ENCODE measurements around the gene LONP2. TPM values are rescaled to one million over a fixed set of nuclear protein-coding genes. Genes with fewer than 3 reads are reported as not detected.

Gene LONP2
- total and polyA plus RNA-seq, 10 of the 15 experiments (the other 5 are each of a cell fraction or from before 2014, with no cell fraction given), result 8.3 to 48.0 (median 34.8) TPM

- no peak for TF ChIP-seq SMAD5 (IDR thresholded peaks at IDR 0.05; ENCODE audit: low read depth)
- TF ChIP-seq MEF2B (IDR thresholded peaks at IDR 0.05; ENCODE audit: partially characterized antibody, poor library complexity, severe bottlenecking), result no peak
- TF ChIP-seq CBX5 (IDR thresholded peaks at IDR 0.05; ENCODE audit: low read depth), result no peak
- no peak for TF ChIP-seq ETV6 (conservative IDR thresholded peaks at IDR 0.05 in 1 of 2, IDR thresholded peaks at IDR 0.05 in 1 of 2; ENCODE audit: borderline replicate concordance in 1 of 2, low read depth in 1 of 2)
- TF ChIP-seq FOXK2 (IDR thresholded peaks at IDR 0.05), result no peak
- TF ChIP-seq CREM (IDR thresholded peaks at IDR 0.05; ENCODE audit: low read depth), result no peak
- TF ChIP-seq TAF1 (IDR thresholded peaks at IDR 0.05; ENCODE audit: borderline replicate concordance, low read depth, low read length), result no peak
- no peak for TF ChIP-seq JUND (IDR thresholded peaks at IDR 0.05; ENCODE audit: low read depth, low read length)
- 0 out of 2 replicates have a peak, but pooled peaks have one; percentile 10 for TF ChIP-seq ZNF384 (IDR thresholded peaks at IDR 0.05; ENCODE audit: borderline replicate concordance, low read depth, low read length)
- no peak for TF ChIP-seq SMARCA5 (IDR thresholded peaks at IDR 0.05)
Observed at GRCh38 chr16:48318630-48319029, 74.5 kb downstream of the LONP2 start (continued).

- no peak overlapping the region for H3K4me3 ChIP-seq
- 94% methylated on average over 2 of the region's 2 CpGs for WGBS (ENCODE audit: insufficient coverage, insufficient replicate concordance, low lambda C conversion rate, missing lambda C conversion rate)
- ChIA-PET SMC1A (ENCODE audit: uncharacterized antibody, unreplicated experiment) (interaction anchor here (0.8 to 1.0 kb wide), 2 partner anchors 10 kb away, joined by 3 read pairs; no protein-coding TSS in a partner anchor), RAD21 (ENCODE audit: unreplicated experiment) (interaction anchor here (1.2 to 2.6 kb wide), 2 partner anchors 34 to 302 kb away, joined by 3 to 7 read pairs; no protein-coding TSS in a partner anchor), POLR2A (no interaction called here), CTCF (interaction anchor here (1.1 to 1.3 kb wide), 4 partner anchors 15 to 309 kb away, joined by 3 to 5 read pairs (median 3); no protein-coding TSS in a partner anchor)
- no peak overlapping the region for H3K4me2 ChIP-seq (ENCODE audit: control insufficient read depth, insufficient read depth)
- no peaks in the 10 kb centered on the region for H4K20me1 ChIP-seq (ENCODE audit: control insufficient read depth, insufficient read depth)
- no peaks in the 10 kb centered on the region for H3K27me3 ChIP-seq (replicated peaks in 1 of 2; ENCODE audit: control insufficient read depth in 2 of 2, insufficient read depth in 2 of 2, low read length in 1 of 2)
- no peaks in the 10 kb centered on the region for H3K9me3 ChIP-seq (replicated peaks; ENCODE audit: control insufficient read depth, insufficient read depth, low read length)
- H3K4me1 ChIP-seq (ENCODE audit: control insufficient read depth, insufficient read depth, low read length), result peaks cover 8% of the 10 kb centered on the region; the same call in 1 of the 2 replicates
- intact Hi-C loops (cut with micrococcal nuclease; ENCODE audit: unreplicated experiment), result no loop called here
- ATAC-seq (no peak), DNase-seq (ENCODE audit: low read depth, low spot score) (no peak), FAIRE-seq (no peak)
- H2AFZ ChIP-seq (ENCODE audit: control insufficient read depth, low read depth, low read length), result no peak overlapping the region
- TF ChIP-seq USF2 (IDR thresholded peaks at IDR 0.05; ENCODE audit: borderline replicate concordance, low read depth, low read length) (no peak), ZNF274 (IDR thresholded peaks at IDR 0.05; ENCODE audit: insufficient read depth, insufficient read length) (no peak), CHD1 (IDR thresholded peaks at IDR 0.05; ENCODE audit: low read depth, low read length) (no peak), YBX1 (IDR thresholded peaks at IDR 0.05) (no peak), SREBF2 (IDR thresholded peaks at IDR 0.05; ENCODE audit: low read length) (no peak)
- in situ Hi-C loops (cut with MboI), result no loop called here
- no peaks in the 10 kb centered on the region; a peak in 1 of 4 replicates for H3K36me3 ChIP-seq (ENCODE audit: control insufficient read depth in 2 of 2, insufficient read depth in 2 of 2, low read length in 1 of 2)
- H3K27ac ChIP-seq (ENCODE audit: control insufficient read depth, insufficient read depth), result no peak overlapping the region
- H3K9ac ChIP-seq (ENCODE audit: control insufficient read depth, insufficient read depth, low read length), result no peak overlapping the region
- no peaks in the 10 kb centered on the region for H3K79me2 ChIP-seq (ENCODE audit: control insufficient read depth, insufficient read depth, low read length)
- BruUV-seq (replicated peaks), result no TSS peak
Observed at GRCh38 chr16:48321317-48322036, 77.4 kb downstream of the LONP2 start.
